Hepatocyte (in vitro differentiated cells): ENCODE data around the gene MAP7D3.

Experiments used
- CTCF ChIP-seq: fragments of 200-600 bp; sonication (generic); IDR thresholded peaks from 2 replicates; pipeline ENCODE4 v1.5.1; 2016; ENCODE audit warnings: antibody characterized with exemption, mild to moderate bottlenecking; ENCODE audit not compliant: poor library complexity
- EZH2 ChIP-seq: fragments of 200-600 bp; sonication (generic); IDR thresholded peaks from 2 replicates; pipeline ENCODE4 v1.6.1; 2016; ENCODE audit warnings: antibody characterized with exemption, mild to moderate bottlenecking, borderline replicate concordance

GRCh38 chrX:136176399-136176825 lies 74.8 kb downstream of the MAP7D3 start:
- TF ChIP-seq EZH2 (no peak), CTCF (no peak)
